GM12891 (cell line): Measurements from ENCODE around the gene ACSL5.
A peak's percentile ranks its signal among the peaks of the same experiment; 100 is the strongest.
"Not testable (repeated sequence)": the region's sequence is repeated elsewhere in the genome, so short reads cannot be mapped to it uniquely, and the experiment has no call there.

Experiments used
- DNase-seq: peaks from one replicate; pipeline ENCODE4 v3.0.0; 2011; ENCODE audit warnings: low spot score; ENCODE audit not compliant: insufficient read length
- FAIRE-seq: peaks from 2 replicates; lab custom pipeline; 2011; peaks lifted over from hg19 to GRCh38; lab: Jason Lieb, UNC
- PAX5 ChIP-seq: IDR thresholded peaks from 2 replicates; pipeline ENCODE4 v1.6.1; 2011; ENCODE audit warnings: low read length, moderate library complexity, mild to moderate bottlenecking; ENCODE audit not compliant: insufficient read depth, severe bottlenecking
- POLR2A ChIP-seq: IDR thresholded peaks from 2 replicates; pipeline ENCODE4 v1.6.1; 2011; ENCODE audit warnings: low read depth, low read length, control low read depth
- POLR2AphosphoS5 ChIP-seq: IDR thresholded peaks from 2 replicates; pipeline ENCODE4 v1.6.1; 2011; ENCODE audit warnings: low read depth, low read length, control low read depth
- POU2F2 ChIP-seq: IDR thresholded peaks from 2 replicates; pipeline ENCODE4 v1.6.1; 2011; ENCODE audit warnings: low read depth, mild to moderate bottlenecking, control low read depth, low read length, moderate library complexity
- SPI1 ChIP-seq: IDR thresholded peaks from 2 replicates; pipeline ENCODE4 v1.6.1; 2011; ENCODE audit warnings: low read depth, low read length, control low read depth
- TAF1 ChIP-seq: IDR thresholded peaks from 2 replicates; pipeline ENCODE4 v1.6.1; 2011; ENCODE audit warnings: low read depth, low read length, control low read depth

ACSL5 gene

DNA sequence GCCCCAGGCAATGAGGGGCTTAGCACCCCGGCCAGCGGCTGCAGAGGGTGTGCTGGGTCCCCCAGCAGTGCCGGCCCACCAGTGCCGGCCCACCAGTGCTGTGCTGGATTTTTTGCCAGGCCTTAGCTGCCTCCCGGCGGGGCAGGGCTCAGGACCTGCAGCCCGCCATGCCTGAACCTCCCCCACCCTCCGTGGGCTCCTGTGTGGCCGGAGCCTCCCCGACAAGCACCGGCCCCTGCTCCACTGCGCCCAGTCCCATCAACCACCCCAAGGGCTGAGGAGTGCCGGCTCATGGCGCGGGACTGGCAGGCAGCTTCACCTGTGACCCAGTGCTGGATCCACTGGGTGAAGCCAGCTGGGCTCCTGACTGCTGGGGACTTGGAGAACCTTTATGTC lies 3.5 kb upstream of the ACSL5 start:
- FAIRE-seq (no peak), DNase-seq (no peak)
- TF ChIP-seq POLR2A (no peak), TAF1 (no peak), SPI1 (no peak), POU2F2 (no peak), PAX5 (no peak), POLR2AphosphoS5 (no peak)

GRCh38 chr10:112371326-112371725 lies 2.6 kb upstream of the ACSL5 start:
- not testable (repeated sequence) for FAIRE-seq, DNase-seq

GRCh38 chr10:112372182-112372810 lies 1.6 kb upstream of the ACSL5 start:
- not testable (repeated sequence) for FAIRE-seq, DNase-seq

GRCh38 chr10:112374724-112375541 lies 1.0 kb downstream of the ACSL5 start:
- FAIRE-seq: peak; percentile 77
- TF ChIP-seq POLR2AphosphoS5: no peak
- TF ChIP-seq TAF1: no peak
- TF ChIP-seq PAX5: no peak
- TF ChIP-seq POU2F2: no peak
- no peak for TF ChIP-seq POLR2A
- TF ChIP-seq SPI1: no peak
- DNase-seq: peak; percentile 36

GRCh38 chr10:112375721-112376395 lies 1.9 kb downstream of the ACSL5 start:
- TF ChIP-seq POLR2AphosphoS5 (peak; percentile 88; the same call in 1 of the 2 replicates), POU2F2 (peak; percentile 68; the same call in 1 of the 2 replicates), PAX5 (no peak), TAF1 (peak; percentile 74; the same call in 1 of the 2 replicates), POLR2A (peak; percentile 69), SPI1 (peak; percentile 79)
- peak; percentile 56 for FAIRE-seq
- peak; percentile 70 for DNase-seq

DNA sequence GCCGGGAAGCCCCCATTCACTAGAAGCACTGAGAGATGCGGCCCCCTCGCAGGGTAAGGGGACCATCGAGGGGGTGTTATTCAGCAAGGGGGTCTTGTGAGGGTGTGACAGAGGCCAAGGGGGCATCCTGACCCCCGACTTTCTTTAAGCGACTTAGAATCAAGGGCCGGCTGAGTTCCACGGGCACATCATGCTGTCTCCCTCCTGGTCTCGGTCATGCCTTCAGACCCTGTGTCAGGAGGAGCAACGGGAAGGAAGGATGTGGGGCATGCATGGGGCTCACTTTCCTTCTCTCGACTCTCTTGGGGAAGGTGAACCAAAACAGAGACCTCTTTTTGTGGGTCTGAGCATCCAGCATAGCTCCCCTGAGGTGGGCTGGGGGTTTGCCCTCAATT lies 2.5 kb downstream of the ACSL5 start:
- DNase-seq (no peak), FAIRE-seq (peak; percentile 69)
- TF ChIP-seq PAX5 (no peak), POLR2AphosphoS5 (0 out of 2 replicates have a peak, but pooled peaks have one; percentile 3)

GRCh38 chr10:112377116-112377515 lies 3.2 kb downstream of the ACSL5 start:
- DNase-seq, FAIRE-seq: not testable (repeated sequence)

GRCh38 chr10:112379635-112380296 lies 5.8 kb downstream of the ACSL5 start:
- FAIRE-seq: no peak
- TF ChIP-seq POU2F2 (no peak), POLR2AphosphoS5 (no peak), POLR2A (no peak), TAF1 (no peak), SPI1 (no peak), PAX5 (no peak)
- DNase-seq: no peak

- TF ChIP-seq PAX5: no peak
- no peak for TF ChIP-seq POLR2A
- TF ChIP-seq POU2F2: no peak
- no peak for TF ChIP-seq POLR2AphosphoS5
- no peak for TF ChIP-seq SPI1
- no peak for TF ChIP-seq TAF1
- FAIRE-seq: no peak
Observed at GRCh38 chr10:112382515-112383235, 8.8 kb downstream of the ACSL5 start.

DNA sequence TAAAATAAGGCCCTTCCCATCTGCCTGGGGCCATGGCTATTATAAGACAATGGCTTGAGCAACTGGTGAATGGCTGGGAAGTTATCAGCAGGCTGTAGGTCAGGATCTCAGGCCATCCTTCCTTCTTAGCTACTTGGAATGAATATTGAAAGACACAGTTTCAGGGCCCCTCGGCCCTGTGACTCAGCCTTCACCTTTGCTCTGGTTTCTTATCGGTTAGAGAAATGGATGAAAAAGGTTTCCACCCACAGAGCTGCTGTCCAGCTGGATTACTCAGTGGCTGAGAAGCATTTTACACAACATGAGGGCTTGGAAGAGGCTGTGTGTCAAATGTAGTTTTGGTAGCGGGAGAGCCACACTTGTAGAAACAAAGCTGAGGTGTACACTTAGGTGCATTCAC lies 9.4 kb downstream of the ACSL5 start:
- TF ChIP-seq SPI1 (no peak), PAX5 (no peak)
- FAIRE-seq (no peak), DNase-seq (no peak)

More at GRCh38 chr10:112382515-112383235, 8.8 kb downstream of the ACSL5 start:
- no peak for DNase-seq
